GM04504 (cell line): ENCODE measurements around the gene DUOX2.
"Not testable (repeated sequence)": the region's sequence is repeated elsewhere in the genome, so short reads cannot be mapped to it uniquely, and the experiment has no call there.

Source experiments
- DNase-seq: peaks from one replicate; pipeline ENCODE4 v3.0.0-alpha.2; 2012; ENCODE audit warnings: low read depth

DUOX2 gene

GRCh38 chr15:45118996-45119395 lies 5.0 kb upstream of the DUOX2 start:
- DNase-seq: no peak

GRCh38 chr15:45118131-45118588 lies 4.2 kb upstream of the DUOX2 start:
- peak; percentile 70 for DNase-seq

DNA sequence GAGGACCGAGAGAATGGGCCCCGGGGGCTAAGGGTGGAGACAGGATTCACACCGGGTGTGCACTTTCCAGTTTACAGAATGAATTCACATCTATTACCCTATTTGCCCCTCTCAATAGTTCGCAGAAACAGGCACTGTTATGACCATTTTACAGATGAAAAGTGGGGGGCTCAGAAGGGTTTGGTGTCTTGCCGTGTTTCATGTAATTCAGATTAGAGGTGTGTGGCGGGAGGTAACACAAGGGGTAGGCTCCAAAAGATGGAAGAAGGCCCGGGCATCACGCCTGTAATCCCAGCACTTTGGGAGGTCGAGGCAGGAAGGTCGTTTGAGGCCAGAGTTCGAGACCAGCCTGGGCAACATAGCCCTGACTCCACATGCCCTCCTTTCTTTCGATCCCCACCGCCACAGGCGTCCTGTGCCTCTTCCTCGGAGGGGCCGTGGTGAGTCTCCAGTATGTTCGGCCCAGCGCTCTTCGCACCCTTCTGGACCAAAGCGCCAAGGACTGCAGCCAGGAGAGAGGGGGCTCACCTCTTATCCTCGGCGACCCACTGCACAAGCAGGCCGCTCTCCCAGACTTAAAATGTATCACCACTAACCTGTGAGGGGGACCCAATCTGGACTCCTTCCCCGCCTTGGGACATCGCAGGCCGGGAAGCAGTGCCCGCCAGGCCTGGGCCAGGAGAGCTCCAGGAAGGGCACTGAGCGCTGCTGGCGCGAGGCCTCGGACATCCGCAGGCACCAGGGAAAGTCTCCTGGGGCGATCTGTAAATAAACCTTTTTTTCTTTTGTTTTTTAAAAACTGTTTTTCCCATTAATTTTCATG lies 3.5 kb upstream of the DUOX2 start:
- no peak for DNase-seq

GRCh38 chr15:45116482-45117307 lies 2.7 kb upstream of the DUOX2 start:
- no peak for DNase-seq

- no peak for DNase-seq
These were observed 2.1 kb upstream of the DUOX2 start for GRCh38 chr15:45116006-45116481.

- no peak for DNase-seq
These were observed 1.4 kb upstream of the DUOX2 start for GRCh38 chr15:45115312-45115820.

DNA sequence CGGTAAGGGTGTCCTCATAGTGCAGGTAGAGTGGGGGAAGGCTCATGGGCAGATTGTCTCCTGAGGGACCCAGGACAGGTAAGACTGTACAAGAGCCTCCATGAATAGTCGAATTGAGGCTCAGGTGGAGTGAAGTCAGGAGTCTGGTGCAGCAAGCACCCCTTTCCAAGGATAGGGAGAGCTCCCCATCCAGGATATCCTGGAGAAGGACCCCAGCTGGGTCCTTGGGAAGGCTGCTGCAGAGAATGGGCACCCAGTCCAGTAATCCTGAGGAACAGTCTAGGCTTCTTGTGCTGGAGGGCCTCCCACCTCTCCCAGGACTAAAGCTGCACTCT lies 746 bp upstream of the DUOX2 start:
- no peak for DNase-seq

DNA sequence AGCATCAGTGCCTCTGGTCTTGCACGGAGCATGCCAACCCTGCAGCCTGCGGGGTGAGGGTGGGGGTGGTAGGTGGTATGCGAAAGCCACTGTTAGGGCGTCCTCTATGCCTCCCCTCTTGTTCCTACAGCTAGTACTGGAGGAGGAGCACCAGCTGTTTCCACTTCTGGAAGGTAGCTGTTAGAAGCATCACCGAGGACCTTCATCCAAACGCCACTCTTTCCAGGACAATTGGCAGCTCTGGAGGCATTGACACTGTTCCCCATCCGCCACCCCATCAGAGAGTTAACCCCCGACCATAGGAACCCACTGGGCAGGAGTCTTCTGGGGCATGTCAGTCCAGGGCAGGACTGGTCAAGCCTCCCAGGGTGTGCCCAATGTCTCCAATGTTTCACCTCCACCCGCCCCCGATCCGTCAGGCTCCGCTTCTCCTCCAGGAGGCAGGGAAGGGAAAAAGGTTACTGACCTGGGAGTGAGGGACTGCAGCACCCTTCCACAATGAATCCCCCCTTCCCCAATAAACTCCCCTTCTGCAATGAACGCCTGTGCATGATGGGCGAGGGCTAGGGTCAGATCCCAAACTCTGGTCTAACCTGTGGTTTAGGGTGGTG lies 487 bp downstream of the DUOX2 start:
- DNase-seq: no peak

DNA sequence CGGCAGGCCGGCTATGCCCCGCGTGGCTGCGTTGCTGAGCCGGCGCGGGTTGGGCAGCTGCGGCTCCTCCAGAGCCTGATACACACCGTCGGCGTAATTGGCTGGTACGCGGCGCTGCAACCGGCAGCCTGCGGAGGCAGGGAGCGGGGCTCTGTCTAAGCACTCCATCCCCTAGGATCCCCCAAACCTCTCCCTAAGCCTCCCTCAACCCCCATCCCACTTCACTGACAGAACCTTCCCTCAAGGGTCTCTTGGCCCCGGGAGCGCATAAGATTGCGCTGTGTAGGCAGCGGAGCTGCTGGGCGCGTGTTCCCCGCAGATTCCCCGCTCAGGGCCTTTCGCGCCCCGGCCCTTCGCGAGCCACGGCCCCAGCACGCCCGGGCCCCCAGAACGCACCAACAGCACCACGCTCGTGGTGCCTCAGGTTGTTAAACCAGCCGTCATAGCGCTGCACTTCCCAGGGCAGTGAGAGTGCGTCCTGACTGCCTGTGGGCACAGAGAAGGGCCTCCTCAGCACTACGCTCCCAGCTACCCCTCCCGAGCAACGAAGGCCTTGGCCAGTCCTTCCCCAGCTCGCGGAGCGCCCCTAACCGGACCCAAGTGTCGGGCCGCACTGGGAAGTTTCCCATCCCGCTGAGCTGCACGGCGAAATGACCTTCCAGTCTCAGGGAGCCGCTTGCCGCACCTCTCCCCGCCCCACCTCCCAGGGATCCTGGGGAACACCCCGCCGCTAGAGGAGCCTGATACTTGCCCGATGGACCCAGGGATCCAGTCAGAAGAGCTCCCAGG lies 1.2 kb downstream of the DUOX2 start:
- no peak for DNase-seq

DNA sequence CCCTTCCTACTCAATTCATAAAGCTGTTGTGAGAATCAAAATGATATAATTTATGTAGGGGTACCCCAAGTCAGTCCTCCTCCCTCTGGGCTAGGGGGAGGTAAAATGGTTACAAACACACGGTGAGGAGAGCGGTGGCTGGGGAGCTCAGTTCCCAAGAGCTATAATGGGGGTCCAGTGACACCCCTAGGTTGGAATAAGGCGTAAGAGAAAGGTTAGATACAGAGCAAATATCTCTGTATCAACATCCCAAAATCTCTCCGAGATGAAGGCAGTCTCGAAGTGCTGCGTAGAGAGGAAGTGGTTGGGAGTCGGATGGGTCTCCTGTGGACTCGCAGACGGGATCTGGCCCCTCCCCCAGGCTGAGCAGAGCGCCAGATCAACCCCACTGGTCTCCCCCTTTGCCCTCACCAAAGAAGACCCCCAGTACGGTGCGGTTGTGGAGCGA lies 1.8 kb downstream of the DUOX2 start:
- DNase-seq: no peak

GRCh38 chr15:45111390-45112142 lies 2.4 kb downstream of the DUOX2 start:
- DNase-seq: no peak

DNA sequence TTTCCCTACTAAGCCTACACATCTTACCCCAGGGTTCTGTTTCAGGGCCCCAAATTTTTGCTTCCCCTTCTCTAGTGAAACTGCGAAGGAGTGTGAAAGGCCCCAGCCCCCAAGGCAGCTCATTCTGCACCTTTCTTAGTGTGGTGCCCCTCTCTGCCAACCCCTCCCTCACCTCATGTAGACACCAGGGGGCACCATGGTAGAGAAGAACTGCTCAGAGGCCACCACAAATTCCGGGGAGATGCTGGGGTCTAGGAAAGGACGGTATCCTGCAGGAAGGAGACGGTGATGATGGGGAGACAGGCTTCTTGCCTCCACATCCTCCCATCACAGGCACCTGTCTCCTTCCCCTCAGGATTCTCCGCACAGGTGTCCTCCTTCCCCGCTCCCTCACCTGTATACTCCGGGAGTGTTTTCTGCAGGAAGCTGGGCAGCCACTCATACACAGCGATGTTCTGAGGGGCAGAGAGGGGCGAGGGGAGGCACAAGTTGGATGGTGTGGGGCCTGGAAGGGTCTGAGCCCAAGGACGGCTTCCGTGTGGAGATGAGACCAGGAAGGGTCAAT lies 3.6 kb downstream of the DUOX2 start:
- DNase-seq: no peak

GRCh38 chr15:45107941-45108630 lies 5.9 kb downstream of the DUOX2 start:
- no peak for DNase-seq

GRCh38 chr15:45106002-45106790 lies 7.8 kb downstream of the DUOX2 start:
- DNase-seq: no peak

GRCh38 chr15:45105586-45105985 lies 8.4 kb downstream of the DUOX2 start:
- DNase-seq: no peak

- not testable (repeated sequence) for DNase-seq
These were observed 9.8 kb downstream of the DUOX2 start for GRCh38 chr15:45104170-45104569.

GRCh38 chr15:45102226-45102625 lies 11.7 kb downstream of the DUOX2 start:
- DNase-seq: no peak

- DNase-seq: no peak
These were observed 12.2 kb downstream of the DUOX2 start for GRCh38 chr15:45101749-45102148.
